Measurements from ENCODE around the gene ITGA6. TPM values are rescaled to one million over a fixed set of nuclear protein-coding genes. Genes with fewer than 3 reads are reported as not detected.
A peak's percentile ranks its signal among the peaks of the same experiment; 100 is the strongest.

ITGA6 gene
- total RNA-seq, 2 experiments from 2014 or later: 0.38 TPM; not detected in 1

GRCh38 chr2:172461591-172462372 is 34.4 kb downstream of the ITGA6 start:
- H4K20me1 ChIP-seq (ENCODE audit: insufficient read depth, low read length): no peaks in the 10 kb centered on the region
- H3K9me2 ChIP-seq (ENCODE audit: insufficient read depth, low read length): no peaks in the 10 kb centered on the region
- H3K79me2 ChIP-seq (ENCODE audit: insufficient read depth, low read depth, low read length): no peaks in the 10 kb centered on the region
- no peaks in the 10 kb centered on the region for H3K9me3 ChIP-seq (ENCODE audit: low read length)
- TF ChIP-seq CTCF (conservative IDR thresholded peaks at IDR 0.05; ENCODE audit: low read length) (peak; percentile 81), EZH2phosphoT487 (IDR thresholded peaks at IDR 0.05; ENCODE audit: borderline replicate concordance, low read depth, low read length) (no peak)
- no peak overlapping the region for H3K27ac ChIP-seq (ENCODE audit: low read depth, low read length, poor library complexity, severe bottlenecking)
- ChIA-PET CTCF (ENCODE audit: unreplicated experiment) (interaction anchor here (0.5 to 1.8 kb wide), 6 partner anchors 20 to 812 kb away, joined by 3 to 7 read pairs (median 4); no protein-coding TSS in a partner anchor), POLR2A (interaction anchor here (0.5 to 0.8 kb wide), 4 partner anchors 8 to 1200 kb away, joined by 3 read pairs; no protein-coding TSS in a partner anchor)
- H3K4me1 ChIP-seq (ENCODE audit: insufficient read depth, low read length, poor library complexity, severe bottlenecking): peaks cover 19% of the 10 kb centered on the region
- peak; percentile 45 for DNase-seq (ENCODE audit: low spot score)
- no peaks in the 10 kb centered on the region for H3K36me3 ChIP-seq (ENCODE audit: insufficient read depth, low read length)
- H3K4me2 ChIP-seq (ENCODE audit: low read length): 0 out of 2 replicates have a peak overlapping the region, but pooled peaks have one; percentile 57
- H2AFZ ChIP-seq (ENCODE audit: low read length): peak overlapping the region; percentile 51; the same call in 1 of the 2 replicates
- intact Hi-C loops (cut with micrococcal nuclease; ENCODE audit: unreplicated experiment): loop anchor here (5.0 to 10.0 kb wide), 3 partner anchors 34 to 887 kb away; partner anchors contain the start of gene ITGA6
- H3K4me3 ChIP-seq (ENCODE audit: low read depth, low read length, poor library complexity, severe bottlenecking): no peak overlapping the region
- BruUV-seq (replicated peaks): no TSS peak

DNA sequence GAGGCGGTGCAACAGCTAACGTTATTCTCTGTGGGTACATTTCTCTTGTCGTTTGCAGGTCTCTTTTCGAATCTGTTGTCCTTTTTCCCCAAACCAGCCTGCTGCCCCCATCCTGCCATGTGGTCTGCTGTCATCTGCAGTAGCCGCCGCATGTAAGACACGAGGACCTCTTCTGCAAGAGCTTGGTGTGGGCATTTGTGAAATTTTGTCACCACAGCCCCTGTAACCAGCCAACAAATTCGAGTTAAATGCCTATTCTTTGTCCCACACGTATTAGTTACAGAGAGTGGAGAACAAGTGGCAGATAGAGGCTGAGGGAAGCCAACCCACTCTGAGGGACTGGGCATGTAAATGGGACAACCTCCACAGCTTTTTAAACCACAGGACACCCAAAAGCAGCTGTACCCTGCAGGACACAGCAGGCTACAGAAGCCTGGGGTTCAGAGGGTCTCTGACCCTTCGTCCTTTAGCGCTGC is 35.0 kb downstream of the ITGA6 start:
- POLR2A ChIA-PET: interaction anchor here (0.5 to 0.8 kb wide), 3 partner anchors 90 to 1201 kb away, joined by 3 read pairs; no protein-coding TSS in a partner anchor
- TF ChIP-seq EZH2phosphoT487 (IDR thresholded peaks at IDR 0.05; ENCODE audit: borderline replicate concordance, low read depth, low read length): no peak
- TF ChIP-seq CTCF (conservative IDR thresholded peaks at IDR 0.05; ENCODE audit: low read length): peak; percentile 30; the same call in 1 of the 2 replicates
- H3K9me2 ChIP-seq (ENCODE audit: insufficient read depth, low read length): no peaks in the 10 kb centered on the region
- intact Hi-C loops (cut with micrococcal nuclease; ENCODE audit: unreplicated experiment): loop anchor here (5.0 to 10.0 kb wide), 3 partner anchors 35 to 888 kb away; partner anchors contain the start of gene ITGA6
- no peaks in the 10 kb centered on the region for H3K79me2 ChIP-seq (ENCODE audit: insufficient read depth, low read depth, low read length)
- H4K20me1 ChIP-seq (ENCODE audit: insufficient read depth, low read length): no peaks in the 10 kb centered on the region
- H3K9me3 ChIP-seq (ENCODE audit: low read length): no peaks in the 10 kb centered on the region
- no peaks in the 10 kb centered on the region for H3K36me3 ChIP-seq (ENCODE audit: insufficient read depth, low read length)
- H3K4me1 ChIP-seq (ENCODE audit: insufficient read depth, low read length, poor library complexity, severe bottlenecking): peaks cover 19% of the 10 kb centered on the region
- BruUV-seq (replicated peaks): no TSS peak
- H3K27ac ChIP-seq (ENCODE audit: low read depth, low read length, poor library complexity, severe bottlenecking): no peak overlapping the region
- peak overlapping the region; percentile 51; the same call in 1 of the 2 replicates for H2AFZ ChIP-seq (ENCODE audit: low read length)
- H3K4me2 ChIP-seq (ENCODE audit: low read length): peak overlapping the region; percentile 57
- no peak for DNase-seq (ENCODE audit: low spot score)
- no peak overlapping the region for H3K4me3 ChIP-seq (ENCODE audit: low read depth, low read length, poor library complexity, severe bottlenecking)
- CTCF ChIA-PET (ENCODE audit: unreplicated experiment): interaction anchor here (0.7 to 1.5 kb wide), 4 partner anchors 24 to 811 kb away, joined by 3 to 4 read pairs (median 4); no protein-coding TSS in a partner anchor

Measured in OCI-LY7 (cell line).